HCT116 (cell line): Measurements from ENCODE around the gene MPI. TPM values are rescaled to one million over a fixed set of nuclear protein-coding genes. Genes with fewer than 3 reads are reported as not detected.
A peak's percentile ranks its signal among the peaks of the same experiment; 100 is the strongest.

ENCODE experiments used
- ATAC-seq: fragments of 200-7000 bp; cut with Tn5 transposase; 2 replicates; pipeline ENCODE4 v1.9.1; 2020; ENCODE audit warnings: mild to moderate bottlenecking, moderate library complexity
- BruUV-seq: library from RNA; stranded (reverse); fragments of 400-500 nt; replicated peaks from 2 replicates; lab custom pipeline; 2021; lab: Mats Ljungman, UMichigan
- CTCF ChIA-PET: fragments of 300-600 bp; sonication (Branson Sonifier 250); formaldehyde crosslinking; loops from one replicate; lab custom pipeline; 2021; ENCODE audit warnings: antibody characterized with exemption; lab: Charles Lee
- POLR2A ChIA-PET: fragments of 300-600, 350-600 bp; sonication (Branson Sonifier 250); formaldehyde crosslinking; loops from one replicate; lab custom pipeline; 2021; ENCODE audit warnings: antibody characterized with exemption; lab: Charles Lee
- RAD21 ChIA-PET, 2 experiments: fragments of 300-600 bp; sonication (Branson Sonifier 250); formaldehyde crosslinking; loops; one replicate each; lab custom pipeline; 2023; ENCODE audit warnings: low total read pairs in 2 of 2; ENCODE audit not compliant: uncharacterized antibody in 2 of 2, unreplicated experiment in 2 of 2, low non-redundant PET in 1 of 2; lab: Charles Lee
- DNase-seq: peaks from one replicate; pipeline ENCODE4 v3.0.0-alpha.2; 2010; ENCODE audit warnings: low read depth, low spot score
- H2AFZ ChIP-seq: fragments of 200-600 bp; shearing (Covaris generic), sonication (generic); 2 replicates; pipeline ENCODE4 v1.6.1; 2017; ENCODE audit warnings: low read depth, mixed run types, mixed read lengths, antibody characterized with exemption, low read length; ENCODE audit not compliant: poor library complexity, severe bottlenecking
- H3K27ac ChIP-seq: 2 replicates; pipeline ENCODE4 v1.5.1; 2012; ENCODE audit warnings: low read depth, low read length
- H3K27me3 ChIP-seq: fragments of 200-600 bp; sonication (generic); 2 replicates; pipeline ENCODE4 v1.6.1; 2016; ENCODE audit warnings: mixed run types, low read length, mixed read lengths; ENCODE audit not compliant: insufficient read depth
- H3K36me3 ChIP-seq, 2 experiments: fragments of 200-500 bp in 1 of 2; fragments of 200-600 bp in 1 of 2; sonication (Bioruptor generic) in 1 of 2; sonication (generic) in 1 of 2; 2 replicates each; pipeline versions ENCODE4 v1.5.1 to v1.6.1; 2014 to 2016; ENCODE audit warnings: low read length in 2 of 2, inconsistent platforms in 1 of 2, mixed read lengths in 1 of 2, mixed run types in 1 of 2; ENCODE audit not compliant: insufficient read depth in 2 of 2, control insufficient read depth in 1 of 2
- H3K4me1 ChIP-seq, 2 experiments: fragments of 200-600 bp in 1 of 2; sonication (generic) in 1 of 2; 2 replicates each; pipeline versions ENCODE4 v1.5.1 to v1.6.1; 2012 to 2017; ENCODE audit warnings: low read length in 2 of 2, inconsistent platforms in 1 of 2, mild to moderate bottlenecking in 1 of 2, mixed read lengths in 1 of 2, mixed run types in 1 of 2, moderate library complexity in 1 of 2; ENCODE audit not compliant: insufficient read depth in 2 of 2, control insufficient read depth in 1 of 2
- H3K4me2 ChIP-seq: fragments of 200-600 bp; sonication (generic); 2 replicates; pipeline ENCODE4 v1.6.1; 2017; ENCODE audit warnings: mixed run types, low read length, mixed read lengths
- H3K4me3 ChIP-seq, 2 experiments: fragments of 200-600 bp in 1 of 2; sonication (generic) in 1 of 2; replicated peaks in 1 of 2; 2 replicates each; pipeline ENCODE4 v1.5.1; 2011 to 2016; ENCODE audit warnings: low read length in 2 of 2, control low read depth in 1 of 2, low read depth in 1 of 2, mild to moderate bottlenecking in 1 of 2, mixed read lengths in 1 of 2, mixed run types in 1 of 2
- H3K79me2 ChIP-seq: fragments of 200-600 bp; sonication (generic); 2 replicates; pipeline ENCODE4 v1.6.1; 2017; ENCODE audit warnings: mild to moderate bottlenecking, mixed run types, low read length, moderate library complexity, mixed read lengths; ENCODE audit not compliant: insufficient read depth
- H3K9ac ChIP-seq: fragments of 200-600 bp; sonication (generic); 2 replicates; pipeline ENCODE4 v1.6.1; 2016; ENCODE audit warnings: low read length, mixed read lengths
- H3K9me2 ChIP-seq: fragments of 200-600 bp; sonication (generic), shearing (Covaris generic); 2 replicates; pipeline ENCODE4 v1.6.1; 2017; ENCODE audit warnings: mixed run types, mild to moderate bottlenecking, moderate library complexity; ENCODE audit not compliant: insufficient read depth
- H3K9me3 ChIP-seq, 2 experiments: fragments of 200-500 bp in 1 of 2; fragments of 200-600 bp in 1 of 2; sonication (Bioruptor generic) in 1 of 2; sonication (generic) in 1 of 2; 2 replicates each; pipeline ENCODE4 v1.6.1; 2014 to 2017; ENCODE audit warnings: low read length in 2 of 2, mixed read lengths in 2 of 2, inconsistent platforms in 1 of 2, low read depth in 1 of 2, mild to moderate bottlenecking in 1 of 2, mixed run types in 1 of 2, moderate library complexity in 1 of 2; ENCODE audit not compliant: control insufficient read depth in 1 of 2, insufficient read depth in 1 of 2
- H4K20me1 ChIP-seq: fragments of 200-600 bp; sonication (generic), shearing (Covaris generic); 2 replicates; pipeline ENCODE4 v1.6.1; 2017; ENCODE audit warnings: mixed run types, mild to moderate bottlenecking, moderate library complexity; ENCODE audit not compliant: insufficient read depth
- CBX3 ChIP-seq: IDR thresholded peaks from 2 replicates; pipeline ENCODE4 v1.6.1; 2012; ENCODE audit warnings: low read depth
- CEBPB ChIP-seq: IDR thresholded peaks from 2 replicates; pipeline ENCODE4 v1.6.1; 2012; ENCODE audit warnings: low read depth
- EGR1 ChIP-seq: IDR thresholded peaks from 2 replicates; pipeline ENCODE4 v1.6.1; 2012; ENCODE audit warnings: low read depth
- EZH2phosphoT487 ChIP-seq: fragments of 200-600 bp; IDR thresholded peaks from 2 replicates; pipeline ENCODE4 v1.6.1; 2018; ENCODE audit warnings: antibody characterized with exemption, borderline replicate concordance
- JUND ChIP-seq: IDR thresholded peaks from 2 replicates; pipeline ENCODE4 v1.6.1; 2012
- MAX ChIP-seq: IDR thresholded peaks from 2 replicates; pipeline ENCODE4 v1.6.1; 2012
- POLR2A ChIP-seq: IDR thresholded peaks from 2 replicates; pipeline ENCODE4 v1.7.0; 2011; ENCODE audit warnings: borderline replicate concordance; ENCODE audit not compliant: insufficient read depth, insufficient read length; ENCODE audit errors: extremely low read depth
- REST ChIP-seq: IDR thresholded peaks from 2 replicates; pipeline ENCODE4 v1.6.1; 2012; ENCODE audit warnings: low read depth
- SIN3A ChIP-seq: IDR thresholded peaks from 2 replicates; pipeline ENCODE4 v1.6.1; 2012; ENCODE audit warnings: low read depth
- YY1 ChIP-seq: IDR thresholded peaks from 2 replicates; pipeline ENCODE4 v1.6.1; 2011; ENCODE audit warnings: low read length, low read depth, moderate library complexity, mild to moderate bottlenecking; ENCODE audit not compliant: insufficient replicate concordance; ENCODE audit errors: extremely low read depth
- ZBTB33 ChIP-seq: IDR thresholded peaks from 2 replicates; pipeline ENCODE4 v1.6.1; 2011; ENCODE audit warnings: mild to moderate bottlenecking, low read length, moderate library complexity; ENCODE audit not compliant: insufficient replicate concordance; ENCODE audit errors: extremely low read depth
- ZFX ChIP-seq: fragments of 450-650 bp; IDR thresholded peaks from 2 replicates; pipeline ENCODE4 v1.6.1; 2017
- intact Hi-C: fragments of 100-400 bp; cut with micrococcal nuclease; formaldehyde crosslinking; loops from 2 replicates; pipeline ENCODE4 v1.10.0; 2022
- total RNA-seq: library from RNA; stranded (reverse); gene quantifications from one replicate; pipeline ENCODE4 v1.2.1, GENCODE V29; 2021; ENCODE audit not compliant: unreplicated experiment

MPI gene
- total RNA-seq, 1 experiment from 2014 or later: 49.7 TPM

- TF ChIP-seq YY1 (no peak), EZH2phosphoT487 (no peak), JUND (no peak), POLR2A (no peak), EGR1 (no peak), REST (no peak), CBX3 (no peak)
Measured at GRCh38 chr15:74908635-74909034, 18.8 kb downstream of the MPI start (continued).

- H3K27me3 ChIP-seq: no peaks in the 10 kb centered on the region
- H3K4me3 ChIP-seq: no peak overlapping the region
- no peak overlapping the region for H3K9ac ChIP-seq
- H3K9me3 ChIP-seq: no peaks in the 10 kb centered on the region
- POLR2A ChIA-PET: interaction anchor here (1.4 kb wide), 1 partner anchor 8 kb away, joined by 3 read pairs; no protein-coding TSS in a partner anchor
- H3K79me2 ChIP-seq: no peaks in the 10 kb centered on the region
- TSS peak; percentile 31 for BruUV-seq
- H3K27ac ChIP-seq: no peak overlapping the region
- no peak overlapping the region for H3K4me2 ChIP-seq
- no peaks in the 10 kb centered on the region for H4K20me1 ChIP-seq
- H3K4me1 ChIP-seq: no peaks in the 10 kb centered on the region
- no peaks in the 10 kb centered on the region for H3K9me2 ChIP-seq
- no peak overlapping the region for H2AFZ ChIP-seq
- TF ChIP-seq YY1 (no peak), MAX (no peak), CEBPB (no peak), ZFX (no peak), SIN3A (no peak), ZBTB33 (no peak), CBX3 (no peak)
- ATAC-seq: no peak
- peaks cover 14 to 23% of the 10 kb centered on the region in 2 experiments; a peak in 3 of 4 replicates for H3K36me3 ChIP-seq
- RAD21 ChIA-PET: no interaction called here
- DNase-seq: no peak
- CTCF ChIA-PET: interaction anchor here (2.9 kb wide), 1 partner anchor 12 kb away, joined by 12 read pairs; no protein-coding TSS in a partner anchor
- intact Hi-C loops: no loop called here
Measured at GRCh38 chr15:74913041-74913440, 23.2 kb downstream of the MPI start.
